Mesothelial cell of epicardium (in vitro differentiated cells): ENCODE data around the gene SLC6A3. TPM values are rescaled to one million over a fixed set of nuclear protein-coding genes. Genes with fewer than 3 reads are reported as not detected.

ENCODE experiments used
- DNase-seq, 2 experiments: peaks; one replicate each; pipeline ENCODE4 v3.0.0; 2021; ENCODE audit warnings: low spot score in 2 of 2; ENCODE audit not compliant: unreplicated experiment in 2 of 2
- H3K27ac Mint-ChIP-seq: 2 replicates; pipeline ENCODE4 v1.8.0; 2021; ENCODE audit warnings: mixed read lengths
- H3K27me3 Mint-ChIP-seq: 2 replicates; pipeline ENCODE4 v1.8.0; 2021; ENCODE audit warnings: low read depth, mixed read lengths
- H3K36me3 Mint-ChIP-seq: 2 replicates; pipeline ENCODE4 v1.8.0; 2021; ENCODE audit warnings: mixed read lengths
- H3K4me1 Mint-ChIP-seq: 2 replicates; pipeline ENCODE4 v1.8.0; 2021; ENCODE audit warnings: mixed read lengths
- H3K4me3 Mint-ChIP-seq: 2 replicates; pipeline ENCODE4 v1.8.0; 2021; ENCODE audit warnings: mild to moderate bottlenecking, moderate library complexity, mixed read lengths
- H3K9me3 Mint-ChIP-seq: 2 replicates; pipeline ENCODE4 v1.8.0; 2021; ENCODE audit warnings: mixed read lengths
- total RNA-seq: library from RNA; stranded (reverse); gene quantifications from 3 replicates; pipeline ENCODE4 v1.2.1, GENCODE V29; 2021
- TF ChIP-seq, protein P1 (sequence below): fragments of 200-600 bp; sonication (generic); IDR thresholded peaks from one replicate; pipeline ENCODE4 v1.5.0; 2021; ENCODE audit warnings: antibody characterized with exemption; ENCODE audit not compliant: unreplicated experiment

SLC6A3 gene
- total RNA-seq, 1 donor from 2014 or later, result 0.04 TPM

DNA sequence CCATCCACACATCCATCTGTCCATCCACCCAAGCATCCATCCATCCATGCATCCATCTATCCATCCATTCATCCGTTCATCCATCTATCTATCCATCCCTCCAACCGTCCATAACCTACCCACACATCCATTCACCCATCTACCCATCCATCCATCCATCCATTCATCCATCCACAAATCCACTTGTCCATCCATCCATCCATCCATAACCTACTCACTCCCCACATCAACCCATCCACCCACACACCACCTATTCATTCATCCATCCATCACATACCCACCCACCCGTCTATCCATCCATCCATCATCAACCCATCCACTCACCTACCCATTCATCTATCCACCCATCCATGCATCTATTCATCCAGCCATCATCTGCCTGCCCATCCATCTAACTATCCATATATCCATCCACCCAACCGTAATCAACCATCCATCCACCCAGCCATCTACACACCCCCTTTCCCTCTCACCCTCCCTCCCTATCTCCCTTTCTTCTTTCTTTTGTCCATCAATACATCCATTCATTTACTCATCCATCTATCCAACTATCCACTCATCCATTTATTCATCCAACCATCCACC lies 56.8 kb downstream of the SLC6A3 start:
- Mint-ChIP-seq H3K4me1 (peaks cover 17% of the 10 kb centered on the region), H3K36me3 (no peaks in the 10 kb centered on the region), H3K27me3 (peaks cover 71% of the 10 kb centered on the region), H3K27ac (no peak overlapping the region), H3K4me3 (no peak overlapping the region), H3K9me3 (no peaks in the 10 kb centered on the region)
- no peak for DNase-seq
- TF ChIP-seq, protein P1, sequence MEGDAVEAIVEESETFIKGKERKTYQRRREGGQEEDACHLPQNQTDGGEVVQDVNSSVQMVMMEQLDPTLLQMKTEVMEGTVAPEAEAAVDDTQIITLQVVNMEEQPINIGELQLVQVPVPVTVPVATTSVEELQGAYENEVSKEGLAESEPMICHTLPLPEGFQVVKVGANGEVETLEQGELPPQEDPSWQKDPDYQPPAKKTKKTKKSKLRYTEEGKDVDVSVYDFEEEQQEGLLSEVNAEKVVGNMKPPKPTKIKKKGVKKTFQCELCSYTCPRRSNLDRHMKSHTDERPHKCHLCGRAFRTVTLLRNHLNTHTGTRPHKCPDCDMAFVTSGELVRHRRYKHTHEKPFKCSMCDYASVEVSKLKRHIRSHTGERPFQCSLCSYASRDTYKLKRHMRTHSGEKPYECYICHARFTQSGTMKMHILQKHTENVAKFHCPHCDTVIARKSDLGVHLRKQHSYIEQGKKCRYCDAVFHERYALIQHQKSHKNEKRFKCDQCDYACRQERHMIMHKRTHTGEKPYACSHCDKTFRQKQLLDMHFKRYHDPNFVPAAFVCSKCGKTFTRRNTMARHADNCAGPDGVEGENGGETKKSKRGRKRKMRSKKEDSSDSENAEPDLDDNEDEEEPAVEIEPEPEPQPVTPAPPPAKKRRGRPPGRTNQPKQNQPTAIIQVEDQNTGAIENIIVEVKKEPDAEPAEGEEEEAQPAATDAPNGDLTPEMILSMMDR, result no peak

DNA sequence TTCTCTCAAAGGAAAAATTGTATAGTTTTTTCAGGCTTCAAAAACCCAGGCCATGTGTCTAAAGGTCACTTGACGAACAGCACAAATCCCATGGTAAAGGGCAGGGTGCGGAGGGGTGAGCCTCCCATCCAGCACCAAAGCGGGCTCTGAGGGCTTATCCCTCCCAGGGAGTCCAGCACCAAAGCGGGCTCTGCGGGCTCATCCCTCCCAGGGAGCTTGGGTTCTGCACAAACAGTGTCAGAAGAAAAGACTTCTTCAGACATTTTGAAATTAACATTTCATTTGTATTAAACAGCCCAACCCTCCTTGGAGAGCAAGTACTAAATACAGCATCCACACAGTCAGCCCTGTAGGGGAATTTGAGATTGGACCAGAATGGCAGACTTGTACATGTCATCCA lies 57.4 kb downstream of the SLC6A3 start:
- no peak for DNase-seq
- TF ChIP-seq, protein P1, result no peak
- Mint-ChIP-seq H3K36me3 (no peaks in the 10 kb centered on the region), H3K27me3 (peaks cover 73% of the 10 kb centered on the region), H3K9me3 (no peaks in the 10 kb centered on the region), H3K27ac (no peak overlapping the region), H3K4me1 (peaks cover 17% of the 10 kb centered on the region), H3K4me3 (peak overlapping the region; percentile 88)

DNA sequence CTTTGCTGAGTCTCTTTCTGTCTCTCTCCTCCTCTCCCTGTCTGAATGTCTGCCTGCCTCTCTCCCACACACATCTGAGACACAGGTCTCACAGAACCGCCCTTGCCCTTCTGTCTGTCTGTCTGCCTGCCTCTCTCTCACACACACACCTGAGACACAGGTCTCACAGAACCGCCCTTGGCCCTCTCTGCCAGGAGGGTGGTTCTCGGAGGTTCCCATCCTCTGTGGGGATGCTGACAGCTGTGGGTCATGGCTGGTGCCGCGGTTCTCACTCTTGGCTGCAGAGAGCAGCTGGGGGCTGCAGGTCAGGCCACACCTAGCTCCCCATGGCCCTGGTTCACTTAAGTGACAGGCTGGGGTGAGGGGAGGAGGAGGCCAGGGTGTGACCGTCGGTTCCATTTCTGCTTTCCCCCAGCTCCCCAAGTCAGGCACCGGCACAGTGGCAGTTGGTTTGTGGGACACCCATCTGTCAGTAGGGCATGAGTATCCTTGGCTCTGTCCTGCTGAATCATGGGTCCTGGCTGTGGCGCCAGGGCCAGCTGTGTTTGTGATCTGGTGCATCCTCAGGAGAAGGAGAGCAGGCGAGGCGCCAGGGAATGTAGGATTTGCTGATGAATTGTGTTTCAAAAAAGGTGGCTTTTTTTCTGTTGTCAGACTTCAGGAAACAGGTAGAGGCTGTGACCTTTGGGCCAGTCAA lies 58.0 kb downstream of the SLC6A3 start:
- TF ChIP-seq, protein P1, result no peak
- Mint-ChIP-seq H3K27me3 (peaks cover 79% of the 10 kb centered on the region), H3K9me3 (no peaks in the 10 kb centered on the region), H3K36me3 (no peaks in the 10 kb centered on the region), H3K4me1 (peaks cover 17% of the 10 kb centered on the region), H3K4me3 (peak overlapping the region; percentile 88), H3K27ac (no peak overlapping the region)
- no peak for DNase-seq

DNA sequence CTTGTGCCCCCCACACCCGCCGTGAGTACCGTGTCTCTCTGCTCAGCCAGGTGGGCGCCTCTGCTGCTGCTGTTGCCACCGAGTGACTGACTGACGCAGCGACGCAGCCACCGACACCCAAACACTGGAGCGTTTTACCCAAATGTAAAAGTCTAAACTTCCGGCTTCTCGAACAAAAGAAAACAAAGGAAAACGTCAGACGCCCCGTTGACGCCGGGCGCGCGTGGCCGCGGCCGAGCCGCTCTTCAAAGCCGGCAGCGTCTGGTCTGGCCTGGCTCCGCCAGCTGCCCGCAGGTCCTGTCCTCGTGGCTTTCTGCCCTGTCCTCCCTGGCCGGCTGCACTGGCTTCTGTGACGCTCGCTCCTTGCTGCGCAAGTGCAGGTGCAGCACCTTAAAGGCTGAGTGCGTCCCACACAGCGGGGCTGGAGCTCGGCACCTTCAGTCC lies 58.9 kb downstream of the SLC6A3 start:
- Mint-ChIP-seq H3K36me3 (no peaks in the 10 kb centered on the region), H3K27me3 (peaks cover 83% of the 10 kb centered on the region), H3K4me1 (peaks cover 17% of the 10 kb centered on the region), H3K4me3 (peak overlapping the region; percentile 88), H3K27ac (peak overlapping the region; percentile 81), H3K9me3 (no peaks in the 10 kb centered on the region)
- TF ChIP-seq, protein P1, result no peak
- DNase-seq, result peak in 1 of 2 experiments; percentile 43

DNA sequence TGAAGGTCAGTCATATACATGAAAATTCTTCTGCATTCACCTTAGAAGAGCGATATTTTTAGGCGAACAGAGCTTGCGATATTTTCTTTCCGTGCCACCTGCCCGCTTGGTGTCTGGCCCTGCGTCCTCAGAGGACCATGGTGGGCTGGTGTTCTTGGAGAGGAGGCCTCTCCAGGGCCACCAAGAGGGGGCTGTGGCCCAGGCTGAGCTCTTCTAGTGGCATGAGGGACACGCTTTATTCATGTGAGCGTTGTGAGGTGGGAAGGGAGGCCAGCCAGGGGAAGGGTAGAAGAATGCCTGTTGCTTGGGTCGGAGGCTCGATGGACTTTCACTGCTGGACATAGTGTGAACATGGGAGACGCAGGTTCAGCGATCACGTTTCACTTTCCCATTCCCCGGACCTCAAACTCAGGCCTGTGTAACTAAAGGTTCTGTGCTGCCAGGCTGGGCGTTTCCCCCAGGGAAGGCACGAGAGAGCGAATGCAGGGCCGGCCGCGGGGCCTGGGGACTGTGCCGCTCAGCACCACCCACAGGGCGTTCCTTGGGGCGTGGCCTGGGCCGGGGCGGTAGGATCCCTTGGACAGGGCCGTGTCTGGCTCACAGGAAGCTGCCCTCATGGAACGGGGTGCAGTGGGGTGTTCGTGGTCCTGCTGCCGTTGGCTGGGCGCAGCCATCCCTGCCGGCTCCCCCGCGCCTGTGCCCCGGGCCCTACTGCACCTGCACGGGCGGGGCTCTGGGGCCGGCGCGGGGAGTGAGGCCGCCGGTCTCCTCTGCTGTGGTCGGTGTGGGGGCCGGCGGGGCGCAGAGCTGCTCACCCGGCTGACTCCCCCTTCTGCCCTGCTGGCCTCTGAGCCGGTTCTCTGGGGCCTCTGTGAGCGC lies 59.6 kb downstream of the SLC6A3 start:
- H3K36me3 Mint-ChIP-seq, result no peaks in the 10 kb centered on the region
- peaks cover 17% of the 10 kb centered on the region for H3K4me1 Mint-ChIP-seq
- H3K4me3 Mint-ChIP-seq, result peak overlapping the region; percentile 88
- TF ChIP-seq, protein P1, result no peak
- H3K9me3 Mint-ChIP-seq, result no peaks in the 10 kb centered on the region
- peak; percentile 48 to 77 for DNase-seq
- peaks cover 84% of the 10 kb centered on the region for H3K27me3 Mint-ChIP-seq
- H3K27ac Mint-ChIP-seq, result peak overlapping the region; percentile 81
